HEK293T (cell line): Measurements from ENCODE around the gene SLC7A6.

Experiments used
- CTCF ChIA-PET: fragments of 350-600 bp; formaldehyde crosslinking; extraction: SDS; loops from one replicate; lab custom pipeline; 2021; ENCODE audit warnings: antibody characterized with exemption, inconsistent platforms; lab: Yijun Ruan, JAX
- POLR2A ChIA-PET: fragments of 350-600 bp; formaldehyde crosslinking; extraction: SDS; loops from one replicate; lab custom pipeline; 2020; ENCODE audit warnings: antibody characterized with exemption, inconsistent platforms; lab: Yijun Ruan, JAX
- DNase-seq: peaks from one replicate; pipeline ENCODE4 v3.0.0; 2012; ENCODE audit warnings: mixed read lengths; ENCODE audit errors: extremely low spot score
- ARNT ChIP-seq: fragments of 450-650 bp; IDR thresholded peaks from 2 replicates; pipeline ENCODE4 v1.6.1; 2017; ENCODE audit warnings: mild to moderate bottlenecking
- BHLHE40 ChIP-seq: fragments of 450-650 bp; IDR thresholded peaks from 2 replicates; pipeline ENCODE4 v1.6.1; 2016; ENCODE audit warnings: mild to moderate bottlenecking, moderate library complexity, borderline replicate concordance
- CTBP1 ChIP-seq: fragments of 450-650 bp; IDR thresholded peaks from 2 replicates; pipeline ENCODE4 v1.6.1; 2016; ENCODE audit warnings: borderline replicate concordance
- ELF4 ChIP-seq: fragments of 450-650 bp; IDR thresholded peaks from 2 replicates; pipeline ENCODE4 v1.6.1; 2017; ENCODE audit warnings: antibody characterized with exemption
- FOXA1 ChIP-seq: fragments of 450-650 bp; IDR thresholded peaks from 2 replicates; pipeline ENCODE4 v1.6.1; 2016; ENCODE audit warnings: mild to moderate bottlenecking
- FOXK2 ChIP-seq: fragments of 450-650 bp; IDR thresholded peaks from 2 replicates; pipeline ENCODE4 v1.6.1; 2016; ENCODE audit warnings: mild to moderate bottlenecking
- FOXM1 ChIP-seq: fragments of 450-650 bp; IDR thresholded peaks from 2 replicates; pipeline ENCODE4 v1.6.1; 2017; ENCODE audit warnings: mild to moderate bottlenecking, borderline replicate concordance
- HDGF ChIP-seq: fragments of 450-650 bp; IDR thresholded peaks from 2 replicates; pipeline ENCODE4 v1.6.1; 2017; ENCODE audit warnings: antibody characterized with exemption, borderline replicate concordance
- L3MBTL2 ChIP-seq: fragments of 450-650 bp; conservative IDR thresholded peaks from 2 replicates; pipeline ENCODE4 v1.6.1; 2016; ENCODE audit warnings: mild to moderate bottlenecking
- LEF1 ChIP-seq: fragments of 450-650 bp; IDR thresholded peaks from 2 replicates; pipeline ENCODE4 v1.6.1; 2017; ENCODE audit warnings: mild to moderate bottlenecking, borderline replicate concordance
- NFRKB ChIP-seq: fragments of 450-650 bp; IDR thresholded peaks from 2 replicates; pipeline ENCODE4 v1.6.1; 2016; ENCODE audit warnings: mild to moderate bottlenecking, moderate library complexity
- SP1 ChIP-seq: fragments of 450-650 bp; IDR thresholded peaks from 2 replicates; pipeline ENCODE4 v1.6.1; 2017
- SUZ12 ChIP-seq: fragments of 450-650 bp; IDR thresholded peaks from 2 replicates; pipeline ENCODE4 v1.6.1; 2016; ENCODE audit warnings: mild to moderate bottlenecking
- TARDBP ChIP-seq: fragments of 450-650 bp; IDR thresholded peaks from 2 replicates; pipeline ENCODE4 v1.6.1; 2016
- ZNF384 ChIP-seq: fragments of 450-650 bp; IDR thresholded peaks from 2 replicates; pipeline ENCODE4 v1.6.1; 2016
- TF ChIP-seq, protein P1 (sequence below): fragments of 450-650 bp; IDR thresholded peaks from 2 replicates; pipeline ENCODE4 v1.6.1; 2016

The SLC7A6 gene

GRCh38 chr16:68246666-68247065, 17.7 kb upstream of the SLC7A6 start:
- CTCF ChIA-PET = interaction anchor here (1.2 kb wide), 1 partner anchor 17 kb away, joined by 5 read pairs; the partner anchor contains the start of gene SLC7A6
- POLR2A ChIA-PET = no interaction called here
- no peak for DNase-seq
- TF ChIP-seq NFRKB (no peak), ARNT (no peak), FOXA1 (no peak), SP1 (no peak), BHLHE40 (no peak), FOXM1 (no peak), L3MBTL2 (no peak), TARDBP (no peak)

GRCh38 chr16:68247400-68247799, 16.9 kb upstream of the SLC7A6 start:
- TF ChIP-seq SUZ12 (no peak), ARNT (no peak), LEF1 (no peak), FOXK2 (no peak), SP1 (no peak), NFRKB (no peak), ELF4 (no peak), ZNF384 (no peak), FOXA1 (no peak), HDGF (no peak), CTBP1 (no peak), TARDBP (no peak), FOXM1 (no peak), BHLHE40 (no peak), L3MBTL2 (no peak)
- TF ChIP-seq, protein P1, sequence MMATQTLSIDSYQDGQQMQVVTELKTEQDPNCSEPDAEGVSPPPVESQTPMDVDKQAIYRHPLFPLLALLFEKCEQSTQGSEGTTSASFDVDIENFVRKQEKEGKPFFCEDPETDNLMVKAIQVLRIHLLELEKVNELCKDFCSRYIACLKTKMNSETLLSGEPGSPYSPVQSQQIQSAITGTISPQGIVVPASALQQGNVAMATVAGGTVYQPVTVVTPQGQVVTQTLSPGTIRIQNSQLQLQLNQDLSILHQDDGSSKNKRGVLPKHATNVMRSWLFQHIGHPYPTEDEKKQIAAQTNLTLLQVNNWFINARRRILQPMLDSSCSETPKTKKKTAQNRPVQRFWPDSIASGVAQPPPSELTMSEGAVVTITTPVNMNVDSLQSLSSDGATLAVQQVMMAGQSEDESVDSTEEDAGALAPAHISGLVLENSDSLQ = no peak
- ChIA-PET POLR2A (interaction anchor here (1.1 kb wide), 1 partner anchor 10 kb away, joined by 3 read pairs; no protein-coding TSS in a partner anchor), CTCF (no interaction called here)
- DNase-seq = no peak

DNA sequence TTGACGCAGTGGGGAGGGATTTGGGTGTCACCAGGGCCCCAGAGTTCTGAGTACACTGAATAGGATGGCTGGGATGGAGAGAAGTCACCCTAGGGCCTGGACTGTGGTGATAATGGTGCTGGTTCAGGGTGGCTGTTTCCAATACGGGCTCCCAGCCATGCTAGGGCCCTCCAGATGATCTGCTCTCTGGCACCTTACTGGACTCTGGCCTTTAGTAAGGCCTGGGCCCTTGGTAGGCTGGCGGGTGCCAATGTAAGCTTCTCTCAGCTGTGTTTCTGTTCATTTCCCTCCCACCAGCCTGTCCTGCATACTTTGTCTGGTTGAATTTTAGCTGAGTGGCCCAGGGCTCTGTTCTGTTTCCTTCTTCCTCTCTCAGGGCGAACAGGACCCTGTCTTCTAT, 16.4 kb upstream of the SLC7A6 start:
- DNase-seq = no peak
- ChIA-PET POLR2A (interaction anchor here (0.7 to 1.1 kb wide), 2 partner anchors 10 to 368 kb away, joined by 3 read pairs; no protein-coding TSS in a partner anchor), CTCF (no interaction called here)
- TF ChIP-seq SP1 = no peak
- TF ChIP-seq, protein P1 = no peak
- TF ChIP-seq ZNF384 = no peak
- TF ChIP-seq ELF4 = no peak

DNA sequence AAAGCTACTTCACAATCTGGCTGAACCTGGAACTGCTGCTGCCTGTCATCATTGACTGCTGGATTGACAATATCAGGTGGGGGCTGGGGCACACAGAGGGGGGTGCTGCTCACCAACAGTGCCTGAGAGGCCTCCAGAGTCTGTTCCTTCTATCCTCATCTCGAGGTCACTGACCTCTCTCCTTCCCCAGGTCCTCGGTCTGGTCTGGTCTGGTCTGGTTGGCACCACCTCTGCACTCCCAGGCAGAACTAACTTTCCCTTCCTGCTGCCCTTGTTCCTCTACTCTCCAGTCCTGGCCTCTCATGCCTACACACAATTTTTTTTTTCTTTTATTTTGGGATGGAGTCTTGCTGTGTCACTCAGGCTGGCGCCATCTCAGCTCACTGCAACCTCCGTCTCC, 15.0 kb upstream of the SLC7A6 start:
- DNase-seq = no peak
- CTCF ChIA-PET = no interaction called here
- TF ChIP-seq FOXA1 (no peak), NFRKB (no peak), L3MBTL2 (no peak), BHLHE40 (no peak), TARDBP (no peak), SP1 (no peak), FOXM1 (no peak)
- POLR2A ChIA-PET = interaction anchor here (1.6 to 2.0 kb wide), 2 partner anchors 12 to 14 kb away, joined by 4 to 6 read pairs; partner anchors contain the start of gene SLC7A6

DNA sequence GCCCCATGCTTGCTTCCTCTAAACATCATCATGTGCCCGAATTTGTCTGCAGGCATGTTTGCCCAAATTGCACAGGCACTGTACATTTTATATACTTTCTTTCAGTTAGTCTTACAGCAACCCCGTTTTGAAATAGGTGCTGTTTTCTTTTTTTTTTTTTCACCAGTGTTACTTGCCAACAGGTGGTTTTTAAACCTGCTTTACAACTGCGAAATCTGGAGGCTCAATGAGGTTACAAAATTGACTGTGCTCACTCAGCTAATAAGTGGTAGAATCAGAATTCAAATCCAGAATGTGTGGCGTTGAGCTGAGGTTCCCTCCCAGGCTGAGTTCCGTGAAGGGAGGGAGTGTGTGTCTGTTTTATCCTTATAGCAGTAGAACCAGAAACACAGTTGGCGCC, 13.4 kb upstream of the SLC7A6 start:
- ChIA-PET POLR2A (interaction anchor here (1.6 to 2.0 kb wide), 2 partner anchors 11 to 13 kb away, joined by 4 to 6 read pairs; partner anchors contain the start of gene SLC7A6), CTCF (interaction anchor here (1.6 kb wide), 1 partner anchor 13 kb away, joined by 6 read pairs; the partner anchor contains the start of gene SLC7A6)
- DNase-seq = no peak
- TF ChIP-seq SUZ12 = no peak
- TF ChIP-seq NFRKB = no peak
- no peak for TF ChIP-seq L3MBTL2
- TF ChIP-seq LEF1 = no peak
- TF ChIP-seq TARDBP = no peak
- TF ChIP-seq HDGF = no peak
- TF ChIP-seq ZNF384 = no peak
- TF ChIP-seq BHLHE40 = no peak
- TF ChIP-seq FOXM1 = no peak
- TF ChIP-seq, protein P1 = no peak

DNA sequence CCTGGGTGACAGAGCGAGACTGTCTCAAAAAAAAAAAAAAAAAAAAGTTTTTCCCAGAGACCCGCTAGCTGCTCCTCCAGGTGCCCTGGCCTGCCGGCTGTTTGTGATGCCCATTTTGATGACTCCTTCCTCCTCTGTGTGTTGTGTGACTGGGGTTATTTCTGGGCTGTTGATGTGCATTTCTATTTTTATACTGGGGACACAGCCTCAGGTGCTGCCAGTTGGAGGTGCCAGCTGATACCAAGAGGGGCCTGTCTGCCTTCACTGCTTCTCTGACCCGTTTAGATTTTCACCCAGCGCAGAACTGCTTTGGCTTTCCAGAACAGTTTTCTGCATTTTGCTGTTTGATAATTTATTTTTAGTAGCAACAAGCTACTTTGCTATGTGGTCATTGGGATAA, 12.5 kb upstream of the SLC7A6 start:
- CTCF ChIA-PET = interaction anchor here (1.6 kb wide), 1 partner anchor 12 kb away, joined by 6 read pairs; the partner anchor contains the start of gene SLC7A6
- no peak for DNase-seq
- TF ChIP-seq NFRKB (no peak), ZNF384 (no peak), CTBP1 (no peak), SUZ12 (no peak), ARNT (no peak), FOXK2 (no peak), HDGF (no peak), BHLHE40 (no peak), FOXA1 (no peak), SP1 (no peak), TARDBP (no peak), ELF4 (no peak), FOXM1 (no peak), L3MBTL2 (no peak), LEF1 (no peak)
- POLR2A ChIA-PET = interaction anchor here (0.9 kb wide), 1 partner anchor 166 kb away, joined by 3 read pairs; the partner anchor contains the start of gene NFATC3

GRCh38 chr16:68252383-68252782, 11.9 kb upstream of the SLC7A6 start:
- no peak for TF ChIP-seq CTBP1
- no peak for TF ChIP-seq FOXM1
- TF ChIP-seq FOXA1 = no peak
- TF ChIP-seq, protein P1 = no peak
- no peak for TF ChIP-seq SUZ12
- no peak for TF ChIP-seq ZNF384
- no peak for TF ChIP-seq BHLHE40
- no peak for TF ChIP-seq HDGF
- TF ChIP-seq SP1 = no peak
- no peak for TF ChIP-seq LEF1
- DNase-seq = no peak
- POLR2A ChIA-PET = interaction anchor here (0.9 kb wide), 1 partner anchor 167 kb away, joined by 3 read pairs; the partner anchor contains the start of gene NFATC3
- CTCF ChIA-PET = interaction anchor here (1.6 kb wide), 1 partner anchor 12 kb away, joined by 6 read pairs; the partner anchor contains the start of gene SLC7A6
